B cell (primary cell): ENCODE data around the gene PREP. TPM values are rescaled to one million over a fixed set of nuclear protein-coding genes. Genes with fewer than 3 reads are reported as not detected.

Experiments
- ATAC-seq: fragments of 200-7000 bp; cut with Tn5 transposase; one replicate; pipeline ENCODE4 v1.10.0; 2021; ENCODE audit warnings: low read depth, mild to moderate bottlenecking, moderate number of reproducible peaks, moderate library complexity
- CTCF ChIA-PET: fragments of 350-600 bp; sonication (Branson Sonifier 250); formaldehyde crosslinking; loops from one replicate; lab custom pipeline; 2021; ENCODE audit warnings: antibody characterized with exemption, inconsistent platforms; lab: Charles Lee
- POLR2A ChIA-PET: fragments of 350-600 bp; sonication (Branson Sonifier 250); formaldehyde crosslinking; loops from one replicate; lab custom pipeline; 2021; ENCODE audit warnings: antibody characterized with exemption; lab: Charles Lee
- DNase-seq: peaks from one replicate; pipeline ENCODE4 v3.0.0; 2013
- H2AFZ ChIP-seq: 2 replicates; pipeline ENCODE4 v1.6.1; 2012; ENCODE audit warnings: mild to moderate bottlenecking, low read depth, low read length; ENCODE audit not compliant: insufficient read depth, poor library complexity, severe bottlenecking
- H3K27ac ChIP-seq, 2 donors: 1 replicate in 1 of 2; 2 replicates in 1 of 2; pipeline ENCODE4 v1.5.1; 2012 to 2013; ENCODE audit warnings: low read length in 2 of 2, mild to moderate bottlenecking in 2 of 2, moderate library complexity in 1 of 2
- H3K27me3 ChIP-seq, 4 experiments: fragments of 200-600 bp in 1 of 4; sonication (generic) in 1 of 4; replicated peaks in 1 of 4; 1 replicate in 2 of 4; 2 replicates in 2 of 4; pipeline versions ENCODE4 v1.6.1 to v1.7.0; 2013 to 2016; ENCODE audit warnings: low read length in 3 of 4, mild to moderate bottlenecking in 2 of 4, mixed read lengths in 1 of 4, moderate library complexity in 1 of 4; ENCODE audit not compliant: insufficient read depth in 4 of 4, control insufficient read depth in 3 of 4; ENCODE audit errors: control extremely low read depth in 1 of 4
- H3K36me3 ChIP-seq, 2 experiments: replicated peaks in 1 of 2; 1 replicate in 1 of 2; 2 replicates in 1 of 2; pipeline versions ENCODE4 v1.6.1 to v1.7.1; 2013; ENCODE audit warnings: low read length in 1 of 2; ENCODE audit not compliant: insufficient read depth in 2 of 2, control insufficient read depth in 1 of 2; ENCODE audit errors: control extremely low read depth in 1 of 2, extremely low read depth in 1 of 2
- H3K4me1 ChIP-seq, 2 donors: fragments of 200-600 bp in 1 of 2; sonication (generic) in 1 of 2; 1 replicate in 1 of 2; 2 replicates in 1 of 2; pipeline versions ENCODE4 v1.5.1 to v1.6.1; 2013 to 2017; ENCODE audit warnings: low read length in 2 of 2; ENCODE audit not compliant: control insufficient read depth in 2 of 2, insufficient read depth in 2 of 2
- H3K4me2 ChIP-seq: replicated peaks from 2 replicates; pipeline ENCODE3; 2012; ENCODE audit warnings: mild to moderate bottlenecking, low read depth, low read length; ENCODE audit not compliant: poor library complexity, severe bottlenecking
- H3K4me3 ChIP-seq, 5 experiments: fragments of 200-600 bp in 1 of 5; sonication (generic) in 1 of 5; 1 replicate in 3 of 5; 2 replicates in 2 of 5; pipeline versions ENCODE4 v1.5.1 to v1.7.0; 2011 to 2016; ENCODE audit warnings: low read length in 4 of 5, mild to moderate bottlenecking in 4 of 5, low read depth in 2 of 5, control low read depth in 1 of 5, moderate library complexity in 1 of 5; ENCODE audit not compliant: insufficient read depth in 1 of 5; ENCODE audit errors: control extremely low read depth in 1 of 5, extremely low read depth in 1 of 5
- H3K79me2 ChIP-seq: fragments of 200-600 bp; sonication (generic); one replicate; pipeline ENCODE4 v1.6.0; 2016; ENCODE audit warnings: low read length; ENCODE audit not compliant: control insufficient read depth, insufficient read depth
- H3K9ac ChIP-seq: fragments of 200-600 bp; sonication (generic); 2 replicates; pipeline ENCODE4 v1.6.1; 2017; ENCODE audit warnings: mild to moderate bottlenecking, low read length, moderate library complexity
- H3K9me3 ChIP-seq, 3 donors: one replicate each; pipeline versions ENCODE4 v1.6.1 to v1.7.1; 2013; ENCODE audit warnings: low read length in 2 of 3; ENCODE audit not compliant: control insufficient read depth in 2 of 3, insufficient read depth in 1 of 3; ENCODE audit errors: control extremely low read depth in 1 of 3
- H4K20me1 ChIP-seq: 2 replicates; pipeline ENCODE4 v1.6.0; 2012; ENCODE audit warnings: mild to moderate bottlenecking, low read length; ENCODE audit not compliant: insufficient read depth, control insufficient read depth, poor library complexity, severe bottlenecking
- H3K27ac Mint-ChIP-seq: one replicate; pipeline ENCODE4 v1.8.0; 2021; ENCODE audit warnings: mixed read lengths
- H3K27me3 Mint-ChIP-seq: one replicate; pipeline ENCODE4 v1.8.0; 2021; ENCODE audit warnings: mixed read lengths
- H3K4me1 Mint-ChIP-seq: one replicate; pipeline ENCODE4 v1.8.0; 2021; ENCODE audit warnings: mixed read lengths
- H3K4me3 Mint-ChIP-seq: one replicate; pipeline ENCODE4 v1.8.0; 2021; ENCODE audit warnings: mixed read lengths
- H3K9me3 Mint-ChIP-seq: one replicate; pipeline ENCODE4 v1.8.0; 2022; ENCODE audit warnings: mixed read lengths; ENCODE audit not compliant: insufficient read depth
- CTCF ChIP-seq: fragments of 200-600 bp; IDR thresholded peaks from one replicate; pipeline ENCODE4 v1.8.0; 2022; ENCODE audit warnings: antibody characterized with exemption, mild to moderate bottlenecking
- EZH2 ChIP-seq: IDR thresholded peaks from 2 replicates; pipeline ENCODE4 v1.6.1; 2012; ENCODE audit warnings: borderline replicate concordance, low read depth, mild to moderate bottlenecking, moderate library complexity, low read length; ENCODE audit not compliant: insufficient read depth, poor library complexity, severe bottlenecking
- WGBS: methylation state at CpG from one replicate; pipeline ENCODE4 v1.1.5; 2013; ENCODE audit warnings: missing lambda C conversion rate; ENCODE audit not compliant: insufficient coverage; 5-methylcytosine and 5-hydroxymethylcytosine counted together
- intact Hi-C: fragments of 100-400 bp; cut with micrococcal nuclease; formaldehyde crosslinking; loops from one replicate; pipeline ENCODE4 v1.10.0; 2022
- polyA plus RNA-seq: library from polyadenylated mRNA; depleted of rRNA; stranded (reverse); fragments of >200 nt; gene quantifications from 2 replicates; pipeline ENCODE4 v1.2.3, GENCODE V29; 2012
- total RNA-seq, 2 donors: library from RNA; stranded (reverse); fragments of 120-200 nt in 1 of 2; gene quantifications; 1 replicate in 1 of 2; 2 replicates in 1 of 2; pipeline versions ENCODE4 v1.2.3 to v1.2.4, GENCODE V29; 2013 to 2022

PREP gene
- total and polyA plus RNA-seq, 2 donors (not counting 1 experiment from before 2014, with no cell fraction given), result 12.2 to 27.0 TPM

GRCh38 chr6:105274678-105275077 lies 128.2 kb downstream of the PREP start:
- H3K27ac Mint-ChIP-seq, result no peak overlapping the region

DNA sequence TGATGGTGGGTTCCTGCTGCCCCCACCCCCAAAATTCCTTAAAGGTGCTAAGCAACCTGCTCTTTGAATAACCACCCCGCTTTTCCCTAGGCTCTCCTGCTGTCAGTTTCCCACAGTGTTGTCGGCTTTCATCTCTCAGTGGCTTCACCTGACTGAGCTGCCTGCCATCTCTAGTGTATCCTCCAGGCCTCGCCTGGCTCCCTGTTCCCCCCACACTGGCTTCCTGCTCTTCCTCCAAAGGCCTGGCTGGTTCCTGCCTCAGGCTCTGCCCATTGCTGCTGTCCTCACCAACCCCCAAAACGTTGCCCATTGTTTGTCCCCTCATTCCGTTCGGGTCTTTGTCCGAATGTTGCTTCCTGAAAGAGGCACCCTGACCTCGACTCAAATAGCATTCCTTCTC lies 129.3 kb downstream of the PREP start:
- TF ChIP-seq CTCF, result no peak
- no peak for TF ChIP-seq EZH2
- Histone ChIP-seq H3K9ac (no peak overlapping the region), H3K27ac (no peak overlapping the region), H3K9me3 (no peaks in the 10 kb centered on the region), H4K20me1 (no peaks in the 10 kb centered on the region), H3K4me1 (no peaks in the 10 kb centered on the region), H3K27me3 (no peaks in the 10 kb centered on the region), H2AFZ (no peak overlapping the region), H3K36me3 (peaks cover 0 to 29% of the 10 kb centered on the region in 2 experiments), H3K79me2 (no peaks in the 10 kb centered on the region), H3K4me3 (no peak overlapping the region), H3K4me2 (no peak overlapping the region)
- no peak for ATAC-seq
- POLR2A ChIA-PET, result no interaction called here
- 83% methylated on average over 4 of the region's 8 CpGs for WGBS
- DNase-seq, result no peak
- Mint-ChIP-seq H3K4me1 (no peaks in the 10 kb centered on the region), H3K9me3 (no peaks in the 10 kb centered on the region), H3K4me3 (no peak overlapping the region), H3K27ac (no peak overlapping the region), H3K27me3 (no peaks in the 10 kb centered on the region)
- intact Hi-C loops, result no loop called here
- CTCF ChIA-PET, result no interaction called here

More at GRCh38 chr6:105274678-105275077, 128.2 kb downstream of the PREP start:
- DNase-seq (no peak), ATAC-seq (no peak)
- Histone ChIP-seq H3K36me3 (peaks cover 0 to 36% of the 10 kb centered on the region in 2 experiments), H3K79me2 (no peaks in the 10 kb centered on the region), H4K20me1 (no peaks in the 10 kb centered on the region), H3K4me3 (no peak overlapping the region), H3K9ac (no peak overlapping the region), H2AFZ (no peak overlapping the region), H3K9me3 (no peaks in the 10 kb centered on the region), H3K4me2 (no peak overlapping the region), H3K27me3 (no peaks in the 10 kb centered on the region), H3K4me1 (no peaks in the 10 kb centered on the region), H3K27ac (no peak overlapping the region)
- Mint-ChIP-seq H3K27me3 (no peaks in the 10 kb centered on the region), H3K9me3 (no peaks in the 10 kb centered on the region), H3K4me3 (no peak overlapping the region), H3K4me1 (no peaks in the 10 kb centered on the region)
- CTCF ChIA-PET, result no interaction called here
- TF ChIP-seq EZH2, result no peak
- POLR2A ChIA-PET, result no interaction called here
- WGBS, result 76% methylated on average over 3 of the region's 4 CpGs
- intact Hi-C loops, result no loop called here
